Measurements from ENCODE around the gene CPEB4.

The CPEB4 gene

DNA sequence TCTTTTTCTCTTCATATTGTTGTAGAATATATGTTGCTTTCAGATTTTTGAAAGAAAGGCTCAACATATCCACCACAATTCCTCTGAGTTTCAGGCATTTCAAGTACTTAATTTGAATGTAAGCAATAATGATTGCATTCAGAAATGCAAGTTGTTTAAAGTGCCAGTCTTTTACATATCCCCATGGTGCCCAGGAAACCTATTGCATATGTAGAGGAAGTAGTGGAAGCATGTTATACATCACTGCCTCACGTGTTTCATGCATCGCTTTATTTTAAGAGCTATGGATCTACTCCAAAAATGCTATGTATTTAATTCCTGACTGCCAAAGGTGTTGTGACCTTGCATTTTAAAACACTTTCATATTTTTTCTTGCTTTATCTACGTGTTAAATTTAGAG is 28.1 kb downstream of the CPEB4 start:
- DNase-seq: no peak

- no peak for DNase-seq
Measured at GRCh38 chr5:173917788-173918786, 29.9 kb downstream of the CPEB4 start.

GRCh38 chr5:173919443-173919842 is 31.3 kb downstream of the CPEB4 start:
- DNase-seq: no peak

DNA sequence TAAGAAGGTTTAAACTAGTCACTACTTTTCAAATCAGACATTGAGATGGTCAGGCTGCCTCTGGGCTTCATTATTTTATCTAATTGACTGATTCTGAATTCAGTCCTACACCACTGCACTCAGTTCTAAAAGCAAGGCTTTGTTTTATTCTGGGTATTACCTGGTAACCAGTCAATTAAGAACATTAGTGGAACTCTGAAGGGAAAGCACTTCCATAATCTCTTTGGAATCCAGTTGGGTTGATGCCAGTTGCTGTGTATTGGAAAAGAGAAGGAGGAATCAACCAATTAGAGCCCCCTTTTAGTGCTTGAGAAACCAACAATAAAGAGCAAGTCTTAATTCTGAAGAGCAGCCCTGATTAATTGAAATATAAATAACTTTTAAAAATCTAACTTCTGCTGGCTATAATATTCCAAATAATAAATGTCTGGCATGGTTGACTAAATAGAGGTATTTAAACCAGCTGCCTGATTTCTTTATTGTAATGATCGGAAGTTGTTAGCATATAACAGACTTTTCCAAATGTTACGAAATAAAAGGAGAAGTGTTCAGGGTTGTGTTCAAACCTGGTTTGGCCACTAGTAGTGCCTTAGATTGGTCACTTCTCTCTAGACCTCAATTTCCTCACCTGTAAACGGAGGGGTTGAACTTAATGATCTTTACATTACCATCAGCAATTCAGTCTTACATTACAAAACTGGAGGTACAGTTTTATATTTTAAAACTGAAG is 32.0 kb downstream of the CPEB4 start:
- no peak for DNase-seq

- no peak for DNase-seq
Measured at GRCh38 chr5:173920866-173921555, 32.9 kb downstream of the CPEB4 start.

GRCh38 chr5:173922527-173922926 is 34.4 kb downstream of the CPEB4 start:
- DNase-seq: no peak

GRCh38 chr5:173923218-173924095 is 35.3 kb downstream of the CPEB4 start:
- DNase-seq: no peak

- no peak for DNase-seq
Measured at GRCh38 chr5:173924899-173925298, 36.8 kb downstream of the CPEB4 start.

DNA sequence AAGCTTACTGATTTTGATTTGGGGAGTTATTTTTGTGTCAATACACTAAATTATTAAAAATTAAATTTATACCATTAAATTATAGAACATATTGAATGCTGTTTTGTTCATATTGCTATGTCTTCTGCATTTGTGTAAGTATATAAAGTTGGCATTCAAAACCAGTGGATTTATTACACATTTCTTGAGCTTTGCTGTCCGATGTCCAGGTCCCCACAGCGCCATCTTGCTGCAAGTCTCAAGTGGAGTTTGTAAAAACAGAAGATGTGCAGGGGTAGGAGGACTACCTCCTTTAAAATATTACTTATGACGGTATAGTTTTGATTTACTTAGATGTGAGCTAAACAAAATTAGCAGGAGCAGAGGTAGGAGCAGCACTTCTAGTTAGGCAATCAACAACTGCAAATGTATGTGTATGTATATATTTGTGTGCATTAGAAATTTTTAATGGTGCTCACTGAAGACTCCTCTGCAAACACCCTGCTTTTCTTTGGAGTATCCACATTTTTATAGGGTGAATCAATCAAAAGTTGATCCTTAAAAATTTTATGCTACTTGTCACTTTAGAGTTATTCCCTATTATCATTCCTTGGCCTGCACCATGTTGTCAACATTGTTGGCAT is 37.4 kb downstream of the CPEB4 start:
- no peak for DNase-seq

GRCh38 chr5:173926359-173926758 is 38.2 kb downstream of the CPEB4 start:
- DNase-seq: no peak

DNA sequence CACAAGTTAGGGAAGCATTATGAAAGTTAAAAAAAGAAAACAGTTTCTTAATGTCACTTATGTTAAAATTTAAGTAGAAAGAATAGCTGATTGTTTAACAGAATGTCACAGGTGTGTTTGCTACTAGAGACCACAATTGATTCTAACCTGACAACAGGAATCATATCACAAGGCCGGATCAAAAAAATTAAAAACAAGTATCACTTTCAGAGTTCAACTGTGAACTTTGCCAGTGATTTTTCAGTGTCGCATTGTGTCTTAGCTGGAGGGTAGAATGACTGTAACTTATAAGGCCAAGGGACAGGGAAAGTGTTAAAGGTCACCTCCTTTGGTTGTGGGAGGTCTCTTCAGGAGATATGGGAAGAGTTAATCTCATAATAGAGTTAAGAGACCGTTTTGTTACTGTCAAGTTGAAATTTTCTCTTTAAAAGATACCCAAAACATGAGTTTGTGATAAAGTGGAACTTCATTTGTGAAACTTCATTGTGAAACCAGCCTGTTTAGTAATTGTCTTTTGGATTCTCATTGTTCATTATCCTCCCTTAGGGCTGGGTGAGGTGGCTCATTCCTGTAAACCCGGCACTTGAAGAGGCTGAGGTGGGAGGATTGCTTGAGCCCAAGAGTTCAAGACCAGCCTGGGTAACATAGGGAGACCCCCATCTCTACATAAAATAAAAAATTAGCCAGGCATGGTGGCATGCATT is 40.9 kb downstream of the CPEB4 start:
- no peak for DNase-seq

GRCh38 chr5:173932695-173933139 is 44.6 kb downstream of the CPEB4 start:
- no peak for DNase-seq

DNA sequence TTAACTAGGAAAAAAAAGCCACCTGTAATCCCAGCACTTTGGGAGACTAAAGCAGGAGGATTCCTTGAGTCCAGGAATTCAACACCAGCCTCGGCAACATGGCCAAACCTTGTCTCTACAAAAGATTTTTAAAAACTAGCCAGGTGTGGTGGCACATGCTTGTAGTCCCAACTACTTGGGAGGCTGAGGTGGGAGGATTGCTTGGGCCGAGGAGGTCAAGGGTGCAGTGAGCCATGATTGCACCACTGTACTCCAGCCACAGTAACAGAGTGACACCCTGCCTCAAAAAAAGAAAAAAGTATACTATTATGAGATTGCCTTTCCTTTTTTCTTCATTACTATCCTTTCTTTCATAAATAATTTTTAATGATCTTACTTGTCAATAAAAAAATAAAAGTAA is 45.8 kb downstream of the CPEB4 start:
- no peak for DNase-seq

DNA sequence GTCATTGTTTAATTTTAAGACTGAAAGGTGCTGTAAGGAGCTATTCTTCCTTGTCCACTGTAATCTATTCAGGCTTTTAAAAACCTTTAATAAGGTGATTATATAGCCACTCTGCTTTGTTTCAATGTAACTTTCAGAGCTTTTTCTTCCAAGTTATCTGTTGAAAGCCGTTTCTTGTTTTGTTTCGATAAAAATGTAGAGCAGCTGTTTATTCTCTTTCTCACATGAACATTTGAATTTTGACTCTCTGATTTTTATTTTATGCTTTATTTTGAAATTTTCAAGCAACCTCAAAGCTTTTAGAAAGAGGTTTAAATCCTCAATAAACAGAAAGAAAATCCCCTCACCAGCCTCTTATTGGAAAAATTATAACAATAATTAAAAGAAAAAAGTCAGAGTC is 47.2 kb downstream of the CPEB4 start:
- no peak for DNase-seq

DNA sequence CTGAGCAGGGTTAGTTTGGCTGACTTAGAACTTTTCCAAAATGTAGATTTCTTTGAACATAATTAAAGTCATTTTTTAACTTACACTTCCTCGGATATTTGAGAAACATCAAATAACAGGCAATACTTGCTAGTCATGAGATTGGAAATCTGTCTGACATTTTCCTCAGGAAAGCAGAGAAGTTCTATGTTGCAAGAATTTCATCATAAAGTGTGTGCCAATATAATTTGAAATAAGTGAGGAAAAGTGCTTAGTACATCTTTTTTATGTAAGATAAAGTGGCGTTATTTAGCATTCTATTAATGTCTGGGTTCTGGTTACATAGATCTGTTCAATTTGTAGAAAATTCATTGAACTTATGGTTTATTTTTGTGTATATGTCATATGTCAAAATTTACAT is 52.1 kb downstream of the CPEB4 start:
- DNase-seq: no peak

DNA sequence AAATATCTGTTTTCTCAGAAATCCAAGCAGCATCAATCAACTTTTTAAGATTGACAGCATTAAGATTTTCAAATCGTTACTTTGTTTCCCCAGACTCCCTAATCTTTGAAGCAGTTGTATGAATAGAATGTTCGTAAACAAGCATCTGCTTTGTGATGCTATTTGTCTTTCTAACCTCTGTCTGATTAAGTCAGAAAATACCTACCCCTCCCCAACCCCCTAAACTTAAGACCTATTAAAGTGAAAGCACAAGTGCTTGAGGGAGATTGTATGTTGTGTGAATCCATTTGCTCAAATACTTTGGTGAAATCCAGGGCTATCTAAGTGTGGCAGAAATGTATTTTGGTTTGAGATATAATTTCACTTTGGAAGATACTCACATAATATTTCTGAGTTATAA is 53.0 kb downstream of the CPEB4 start:
- no peak for DNase-seq

DNA sequence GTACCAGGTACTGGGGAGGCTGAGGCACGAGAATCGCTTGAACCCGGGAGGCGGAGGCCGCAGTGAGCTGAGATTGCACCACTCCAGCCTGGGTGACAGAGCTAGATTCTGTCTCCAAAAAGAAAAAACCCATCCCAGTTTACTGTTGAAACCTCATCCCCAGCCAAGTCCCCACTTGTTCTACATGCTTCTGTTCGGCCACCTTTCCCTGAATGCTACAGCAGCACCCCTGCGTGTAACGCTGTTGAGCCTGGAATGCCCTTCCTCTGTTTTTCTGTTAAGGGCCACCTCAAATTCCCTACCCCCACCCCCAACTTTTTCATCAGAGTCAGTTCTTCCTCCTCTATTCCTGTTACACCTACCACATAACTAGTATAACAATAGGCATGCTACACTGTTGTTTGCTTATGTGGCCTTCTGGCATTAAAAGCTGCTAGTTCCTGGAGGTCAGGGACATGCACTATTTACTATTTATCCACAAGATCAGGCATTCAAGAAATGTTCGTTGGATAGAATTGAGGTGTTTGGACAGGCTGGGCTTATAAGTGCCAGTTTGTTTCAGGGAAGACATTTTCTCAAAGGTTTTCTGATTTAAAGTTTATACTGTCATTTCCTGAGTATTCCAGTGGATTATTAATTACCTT is 53.7 kb downstream of the CPEB4 start:
- no peak for DNase-seq

DNA sequence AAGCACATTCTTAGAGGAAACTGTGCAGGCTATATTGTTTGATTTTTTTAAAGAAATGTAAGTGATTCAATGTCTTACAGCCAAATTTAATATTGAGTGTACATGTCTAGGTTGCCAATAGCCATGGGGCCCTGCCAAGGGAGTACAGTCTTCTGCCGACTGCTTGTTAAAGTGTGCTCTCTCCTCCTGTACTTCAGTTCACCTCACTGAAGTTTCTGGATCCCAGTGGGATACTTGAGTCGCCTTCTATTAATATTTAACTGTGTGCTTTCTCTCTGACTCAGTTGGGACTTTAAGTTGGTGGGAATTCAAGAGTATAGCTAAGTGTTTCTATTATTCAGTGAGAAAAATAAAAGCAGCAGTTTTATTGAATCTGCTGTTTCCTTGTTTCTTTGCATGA is 56.4 kb downstream of the CPEB4 start:
- no peak for DNase-seq

- no peak for DNase-seq
Measured at GRCh38 chr5:173945160-173945559, 57.0 kb downstream of the CPEB4 start.

DNA sequence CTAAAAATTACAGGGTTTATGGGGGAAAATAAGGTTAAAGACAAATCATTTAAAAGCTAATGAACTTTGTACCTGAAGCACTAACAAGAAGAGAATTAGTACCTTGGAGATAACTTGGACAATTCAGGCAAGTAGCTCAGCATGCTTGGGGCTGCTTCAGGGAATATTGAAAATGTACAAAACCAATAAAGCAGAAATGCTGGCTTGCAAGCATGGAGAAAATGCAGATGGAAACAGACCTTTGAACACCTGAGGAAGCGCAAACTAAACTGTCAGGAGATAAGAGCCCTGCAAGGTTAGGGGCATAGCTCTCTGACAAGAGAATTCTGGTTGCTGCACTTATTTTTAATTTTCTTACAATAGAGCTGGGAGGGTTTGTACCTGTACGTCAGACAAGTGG is 58.2 kb downstream of the CPEB4 start:
- DNase-seq: no peak

- DNase-seq: no peak
Measured at GRCh38 chr5:173950829-173951228, 62.7 kb downstream of the CPEB4 start.

Measured in NK-92 treated with Interleukin-12 subunit alpha and Interleukin-12 subunit beta, amount 100 ng/mL, for 24 hours (cell line).